DMS153 (cell line): ENCODE data around the gene BPIFB1.

Experiments used
- DNase-seq: peaks from one replicate; lab custom pipeline; 2025; lab: John Stamatoyannopoulos, UW

BPIFB1 gene

DNA sequence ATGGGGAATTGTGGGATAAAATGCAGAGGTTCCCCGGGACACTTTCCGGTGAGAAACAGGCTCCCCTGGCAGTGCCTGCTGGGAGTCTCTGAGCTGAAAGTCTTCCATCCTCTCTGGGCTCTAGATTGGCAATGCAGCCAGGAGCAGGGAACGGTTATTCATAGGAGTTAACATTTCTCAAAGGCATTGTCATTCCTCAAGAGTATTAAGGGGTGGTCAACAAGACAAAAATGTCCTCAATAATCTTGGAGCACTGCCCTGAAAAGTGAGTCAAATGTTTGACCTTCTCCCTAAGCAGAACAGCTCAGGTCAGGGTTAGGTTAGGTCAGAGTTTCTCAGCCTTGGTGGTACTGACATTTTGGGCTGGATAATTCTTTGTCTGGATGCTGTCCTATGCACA is 13.2 kb downstream of the BPIFB1 start:
- DNase-seq: no peak

DNA sequence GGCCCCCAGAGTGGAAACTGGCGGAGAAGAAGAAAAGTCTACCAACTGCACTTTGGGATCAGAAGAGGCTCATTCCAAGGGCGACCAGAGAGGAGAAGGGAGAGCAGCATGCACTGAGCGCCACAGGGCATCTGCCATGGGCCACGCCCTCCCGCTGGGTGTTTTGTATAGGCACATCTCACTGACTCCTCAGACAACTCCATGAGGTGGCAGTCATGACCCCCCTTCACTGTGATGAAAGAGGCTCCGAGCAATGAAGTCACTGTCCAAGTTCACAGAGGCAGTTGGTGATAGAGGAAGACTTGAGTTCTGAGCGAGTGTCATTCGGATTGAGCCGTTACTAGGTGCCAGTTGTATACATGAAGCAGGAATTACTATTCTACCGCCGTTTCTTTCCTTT is 15.4 kb downstream of the BPIFB1 start:
- no peak for DNase-seq

DNA sequence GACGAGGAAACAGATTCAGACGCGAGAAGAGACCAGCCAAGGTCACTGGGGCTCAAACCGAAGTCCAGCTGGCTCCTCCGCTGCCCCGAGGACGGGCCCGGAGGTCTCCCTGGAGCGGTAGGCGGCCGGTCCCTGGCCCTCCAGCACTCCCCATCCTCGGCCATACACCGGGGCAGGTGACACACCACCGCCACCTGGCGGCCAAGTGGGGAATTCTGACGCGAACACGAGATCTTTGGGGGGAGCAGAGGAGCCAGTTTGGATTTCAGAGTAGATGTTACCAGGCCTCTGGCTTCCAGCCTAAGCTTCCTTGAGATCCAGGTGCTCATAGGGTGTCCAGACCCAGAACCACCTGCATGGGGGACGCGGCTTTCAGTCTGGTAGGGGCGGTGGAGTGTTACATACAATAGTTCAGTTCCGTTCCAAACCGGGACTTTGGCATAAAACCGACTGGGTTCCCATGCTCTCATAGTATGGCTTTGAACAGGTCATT is 16.1 kb downstream of the BPIFB1 start:
- DNase-seq: peak; percentile 23

DNA sequence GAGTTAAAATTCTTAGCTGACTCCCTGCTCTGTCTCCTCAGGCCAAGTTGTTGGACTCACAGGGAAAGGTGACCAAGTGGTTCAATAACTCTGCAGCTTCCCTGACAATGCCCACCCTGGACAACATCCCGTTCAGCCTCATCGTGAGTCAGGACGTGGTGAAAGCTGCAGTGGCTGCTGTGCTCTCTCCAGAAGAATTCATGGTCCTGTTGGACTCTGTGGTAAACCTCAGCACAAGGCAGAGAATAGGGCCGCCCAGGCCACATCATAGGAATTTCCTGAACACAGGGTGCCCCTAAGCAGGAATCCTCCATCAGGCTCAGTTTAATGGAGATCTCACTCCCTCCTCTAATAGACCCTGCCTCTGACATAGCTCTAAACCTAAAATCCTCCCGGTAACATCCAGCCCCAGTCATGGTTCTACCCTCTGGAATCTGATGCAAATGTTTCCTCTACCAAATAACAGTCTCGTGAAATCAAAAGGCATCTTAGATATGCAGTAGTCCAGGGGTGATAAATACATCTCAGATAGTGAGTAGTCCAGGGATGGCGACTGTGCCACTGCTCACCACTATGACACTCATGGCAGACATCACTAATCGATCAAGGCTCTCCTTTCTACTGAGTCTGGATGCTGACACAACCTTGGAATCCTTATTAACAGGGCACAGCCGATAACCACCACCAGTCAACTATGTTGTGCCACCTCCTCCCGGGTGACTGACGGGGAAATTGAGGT is 18.3 kb downstream of the BPIFB1 start:
- no peak for DNase-seq

DNA sequence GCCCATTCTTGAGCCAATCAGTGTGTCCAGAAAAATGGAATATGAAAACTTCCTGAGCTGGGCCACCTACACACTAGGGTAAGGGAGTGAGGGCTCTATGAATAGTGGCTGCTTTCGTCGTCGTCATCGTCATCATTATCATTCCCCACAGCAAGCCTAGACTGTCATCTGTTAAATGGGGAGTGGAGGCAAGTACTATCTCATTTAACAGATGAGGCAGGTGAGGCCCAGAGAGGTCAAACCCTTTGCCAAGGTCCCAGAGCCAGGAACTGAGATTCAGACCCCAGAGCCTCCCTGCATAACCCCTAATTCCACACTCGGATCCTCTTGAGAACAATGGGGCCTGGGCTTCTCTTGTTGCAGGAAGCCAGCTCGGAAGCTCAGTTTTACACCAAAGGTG is 20.6 kb downstream of the BPIFB1 start:
- no peak for DNase-seq

DNA sequence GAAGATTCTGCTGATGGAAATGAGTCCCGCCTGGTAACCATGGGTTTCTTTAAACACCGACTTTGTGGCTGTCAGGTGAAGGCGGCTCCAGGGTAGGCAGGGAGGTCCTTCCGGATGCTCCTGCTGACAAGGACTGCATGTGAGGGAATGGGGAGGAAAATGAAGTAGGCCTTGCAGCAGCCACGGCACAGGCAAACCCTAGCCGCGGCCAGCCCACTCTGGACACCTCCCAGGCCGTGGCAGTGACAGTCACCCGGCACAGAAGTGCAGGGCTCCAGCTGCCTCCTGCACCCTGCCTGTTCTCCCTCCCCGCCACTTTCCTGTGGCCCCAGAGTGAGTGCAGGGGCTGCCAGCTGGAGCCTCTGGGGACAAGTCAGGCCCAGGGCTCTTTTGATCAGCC is 21.0 kb downstream of the BPIFB1 start:
- DNase-seq: no peak

DNA sequence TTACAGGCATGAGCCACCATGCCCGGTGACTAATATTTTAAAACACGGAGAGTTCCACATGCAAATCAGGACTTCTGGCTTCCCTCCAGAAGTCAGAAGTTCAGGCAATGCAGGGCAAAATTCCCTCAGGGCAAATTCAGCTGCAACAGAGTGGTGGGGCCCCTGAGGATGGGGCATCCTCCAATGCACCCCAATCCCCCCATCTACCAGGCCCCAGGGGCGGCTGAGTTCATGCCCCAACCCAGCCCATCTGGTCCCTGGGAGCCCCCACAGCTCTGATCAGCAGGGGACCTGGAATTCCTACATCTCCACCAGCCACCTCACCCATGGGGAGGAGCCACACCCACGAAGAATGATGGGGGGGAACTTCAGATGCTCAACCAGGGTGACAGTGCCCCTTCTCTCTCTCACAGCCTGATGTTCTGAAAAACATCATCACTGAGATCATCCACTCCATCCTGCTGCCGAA is 22.6 kb downstream of the BPIFB1 start:
- DNase-seq: no peak

DNA sequence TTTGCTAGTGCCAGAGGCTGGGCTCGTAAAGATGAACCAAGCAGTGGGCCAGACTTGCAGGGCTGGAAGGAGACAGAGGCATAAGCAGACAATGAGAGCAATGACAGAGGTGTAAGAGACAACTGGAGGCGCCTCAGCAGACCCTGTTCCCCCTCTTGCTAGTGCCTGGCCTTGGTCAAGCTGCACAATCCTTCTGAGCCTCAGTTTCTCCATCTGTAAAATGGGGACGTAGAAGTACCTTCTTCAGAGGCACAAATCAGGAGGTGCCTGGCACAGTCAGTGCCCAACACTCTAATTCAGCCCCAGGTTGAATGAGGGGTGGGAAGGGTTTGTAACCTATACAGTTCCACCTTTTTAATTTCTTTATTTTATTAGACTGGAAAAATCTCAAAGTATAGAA is 23.2 kb downstream of the BPIFB1 start:
- DNase-seq: no peak

DNA sequence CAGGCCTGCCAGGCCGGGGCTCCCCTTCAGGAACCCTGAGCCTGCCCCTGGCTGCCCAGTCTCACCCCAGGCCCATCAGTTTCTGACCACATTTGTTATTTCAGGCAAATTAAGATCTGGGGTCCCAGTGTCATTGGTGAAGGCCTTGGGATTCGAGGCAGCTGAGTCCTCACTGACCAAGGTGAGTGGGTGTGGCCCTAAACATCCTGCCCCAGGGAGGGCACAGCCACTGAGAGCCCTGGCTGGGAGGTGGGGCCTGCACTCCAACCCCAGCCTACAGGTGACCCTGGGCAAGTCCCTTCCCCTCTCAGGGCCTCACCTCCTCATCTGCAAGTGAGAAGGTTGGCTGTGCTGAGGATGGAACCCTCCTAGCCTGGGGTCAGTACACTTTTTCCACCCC is 23.8 kb downstream of the BPIFB1 start:
- no peak for DNase-seq

DNA sequence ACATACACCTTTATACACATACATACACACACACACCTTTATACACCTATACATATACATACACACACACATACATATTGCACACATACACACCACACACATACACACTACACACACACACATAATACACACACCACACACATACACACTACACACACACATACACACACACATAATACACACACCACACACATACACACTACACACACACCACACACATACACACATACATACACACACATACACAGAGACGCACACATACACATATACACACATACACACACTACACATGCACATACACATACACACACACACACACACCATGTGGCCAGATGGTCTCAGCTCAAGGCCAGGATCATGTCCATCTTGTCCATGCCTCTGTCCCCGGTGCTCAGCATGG is 25.7 kb downstream of the BPIFB1 start:
- DNase-seq: no peak

DNA sequence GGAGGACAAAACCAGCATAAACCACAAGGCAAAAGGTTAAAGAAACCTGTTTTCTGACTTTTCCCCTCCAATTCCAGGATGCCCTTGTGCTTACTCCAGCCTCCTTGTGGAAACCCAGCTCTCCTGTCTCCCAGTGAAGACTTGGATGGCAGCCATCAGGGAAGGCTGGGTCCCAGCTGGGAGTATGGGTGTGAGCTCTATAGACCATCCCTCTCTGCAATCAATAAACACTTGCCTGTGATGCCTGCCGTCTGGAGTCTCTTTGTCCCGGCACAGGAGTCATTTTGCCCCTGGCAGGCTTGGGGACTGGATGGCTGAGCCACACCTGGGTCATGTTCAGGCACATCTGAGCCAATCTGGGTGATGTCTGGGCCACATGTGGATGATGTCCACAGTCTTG is 26.6 kb downstream of the BPIFB1 start:
- DNase-seq: peak; percentile 13

DNA sequence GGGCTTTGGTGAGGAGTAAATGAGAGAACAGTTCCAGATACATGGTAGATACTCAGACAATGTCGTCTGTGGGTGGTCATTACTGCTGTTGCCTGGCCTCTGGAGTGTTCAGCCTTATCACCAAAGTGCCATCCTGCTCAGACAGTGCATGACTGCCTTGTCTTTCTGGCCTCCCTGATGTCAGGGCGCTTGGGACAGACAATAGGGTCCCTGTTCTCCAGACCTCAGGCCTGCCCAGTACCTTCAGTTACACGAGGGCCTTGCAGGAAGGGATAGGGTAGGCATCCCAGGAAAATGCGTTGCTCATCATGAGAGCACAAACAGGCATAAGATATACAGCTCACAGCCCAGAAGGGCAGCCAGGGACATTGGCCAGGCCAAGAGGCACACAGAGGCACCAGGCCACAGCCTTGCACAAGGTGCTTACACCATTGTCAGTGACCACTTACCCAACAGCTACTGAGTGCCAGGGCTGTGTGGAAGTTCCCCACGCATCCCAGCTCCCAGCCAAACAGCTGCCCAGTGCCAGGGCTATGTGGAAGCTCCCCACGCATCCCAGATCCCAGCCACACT is 27.4 kb downstream of the BPIFB1 start:
- DNase-seq: no peak

DNA sequence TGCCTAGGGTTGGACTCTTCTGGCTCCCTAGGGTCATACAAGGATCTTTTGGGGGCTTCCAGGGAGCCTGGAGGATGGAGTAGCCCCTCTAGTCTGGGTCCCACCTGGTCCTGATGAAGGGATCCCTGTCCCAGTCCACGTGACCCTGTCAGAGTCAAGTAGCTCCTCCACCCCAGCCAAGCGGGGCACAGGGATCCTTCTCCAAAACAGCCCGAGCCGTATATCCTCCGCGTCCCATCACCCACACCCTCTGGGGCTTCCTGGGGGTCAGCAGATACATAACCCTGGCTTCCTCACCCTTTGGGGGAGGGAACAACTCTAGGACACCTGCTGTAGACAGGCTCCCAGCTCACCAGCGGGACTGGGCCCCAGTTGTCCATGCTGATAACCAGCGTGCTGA is 28.0 kb downstream of the BPIFB1 start:
- DNase-seq: no peak

DNA sequence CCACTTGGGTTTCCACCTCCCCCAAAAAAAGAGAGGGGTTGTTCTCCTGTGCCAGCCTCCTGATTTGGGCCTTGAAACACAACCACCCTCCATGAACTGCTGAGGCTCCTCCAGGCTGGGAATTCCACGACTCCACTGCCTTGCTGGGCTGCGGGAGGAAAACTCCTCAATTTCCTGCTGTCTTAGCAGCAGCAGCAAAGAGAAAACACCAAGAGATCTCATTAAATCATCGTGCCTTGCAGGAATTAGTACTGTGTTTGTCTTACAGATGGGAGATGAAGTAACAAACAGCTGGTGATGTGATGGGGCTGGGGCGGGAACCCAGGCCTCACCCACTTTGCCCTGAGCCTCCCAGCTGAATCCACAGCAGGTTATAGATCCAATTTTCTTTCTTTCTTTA is 29.0 kb downstream of the BPIFB1 start:
- DNase-seq: no peak

DNA sequence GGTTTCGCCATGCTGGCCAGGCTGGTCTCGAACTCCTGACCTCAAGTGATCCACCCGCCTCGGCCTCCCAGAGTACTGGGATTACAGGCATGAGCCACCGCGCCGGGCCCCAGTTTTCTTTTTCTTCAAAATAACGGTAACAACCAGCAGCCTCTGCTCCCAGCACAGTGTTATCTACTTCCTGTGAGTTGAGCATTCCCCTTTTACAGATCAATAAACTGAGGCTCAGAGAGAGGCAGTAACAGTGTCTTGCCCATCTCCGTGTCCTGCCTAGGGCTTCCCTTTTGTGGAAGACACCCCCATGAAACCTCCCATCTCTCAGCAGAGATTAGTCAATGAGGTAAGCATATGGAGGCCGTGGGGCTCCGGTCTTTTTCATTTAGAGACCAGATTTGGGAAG is 29.6 kb downstream of the BPIFB1 start:
- no peak for DNase-seq

DNA sequence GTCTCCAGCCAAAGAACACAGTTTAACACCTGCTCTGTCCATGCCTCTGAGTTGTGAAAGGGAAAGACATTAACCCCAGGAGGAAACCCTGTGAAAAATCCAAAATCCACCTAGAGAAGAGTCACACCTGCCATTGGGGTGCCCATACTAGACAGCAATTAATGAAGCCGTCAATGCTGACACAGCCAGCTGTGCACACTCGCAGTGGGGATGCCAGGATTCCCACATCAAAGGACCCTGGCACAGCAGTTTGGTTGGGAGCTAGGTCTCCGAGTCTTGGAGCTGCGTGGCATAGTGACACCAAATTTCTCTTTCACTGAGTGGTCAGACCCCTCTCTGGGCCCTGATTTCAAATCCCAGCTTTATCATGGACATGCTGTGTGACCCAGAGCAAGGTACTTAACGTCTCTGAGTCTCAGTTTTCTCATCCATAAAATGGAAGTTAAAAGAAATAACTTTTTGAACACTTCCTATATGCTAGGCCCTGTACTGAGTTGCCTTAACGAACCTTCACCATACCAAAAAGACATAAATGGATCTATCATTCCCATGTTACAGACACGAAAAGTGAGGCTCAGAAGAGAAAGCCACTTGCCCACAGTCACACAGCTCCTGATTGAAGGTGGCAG is 30.8 kb downstream of the BPIFB1 start:
- no peak for DNase-seq

DNA sequence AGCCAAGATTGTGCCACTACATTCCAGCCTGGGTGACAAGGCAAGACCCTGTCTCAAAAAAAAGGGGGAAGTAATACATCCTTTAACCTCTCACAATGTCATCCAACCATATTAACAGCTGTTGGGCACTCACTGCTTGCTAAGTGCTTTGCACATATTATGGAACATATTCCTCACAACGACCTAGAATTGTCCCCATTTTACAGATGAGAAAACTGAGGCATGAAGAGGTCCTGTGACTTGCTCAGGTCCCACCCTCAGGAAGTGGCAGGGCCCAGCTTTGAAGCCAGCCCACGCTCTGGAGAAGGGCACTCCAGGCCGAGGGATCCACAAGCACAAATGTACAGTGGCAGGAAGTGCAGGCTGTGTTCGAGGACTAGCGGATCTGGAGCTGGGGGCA is 33.3 kb downstream of the BPIFB1 start:
- DNase-seq: no peak

DNA sequence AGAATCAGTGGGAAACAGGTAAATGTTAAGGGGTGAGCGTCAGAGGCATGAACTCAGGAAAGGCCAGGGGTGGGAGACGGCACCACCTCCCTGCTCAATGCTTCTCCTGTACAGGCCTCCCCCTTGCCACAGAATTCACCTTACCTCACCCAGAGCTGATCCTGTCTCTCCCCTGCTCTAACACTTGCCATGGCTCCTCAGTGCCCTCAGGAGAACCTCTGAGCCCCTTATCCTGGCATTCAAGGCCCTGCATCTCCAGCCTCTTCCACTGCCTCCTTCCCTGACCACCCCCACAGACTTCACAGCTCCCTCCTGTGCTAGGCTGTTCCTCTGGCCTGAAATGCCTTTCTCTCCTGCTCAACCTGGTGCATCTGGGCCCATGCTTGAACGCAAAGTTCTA is 33.9 kb downstream of the BPIFB1 start:
- DNase-seq: no peak

DNA sequence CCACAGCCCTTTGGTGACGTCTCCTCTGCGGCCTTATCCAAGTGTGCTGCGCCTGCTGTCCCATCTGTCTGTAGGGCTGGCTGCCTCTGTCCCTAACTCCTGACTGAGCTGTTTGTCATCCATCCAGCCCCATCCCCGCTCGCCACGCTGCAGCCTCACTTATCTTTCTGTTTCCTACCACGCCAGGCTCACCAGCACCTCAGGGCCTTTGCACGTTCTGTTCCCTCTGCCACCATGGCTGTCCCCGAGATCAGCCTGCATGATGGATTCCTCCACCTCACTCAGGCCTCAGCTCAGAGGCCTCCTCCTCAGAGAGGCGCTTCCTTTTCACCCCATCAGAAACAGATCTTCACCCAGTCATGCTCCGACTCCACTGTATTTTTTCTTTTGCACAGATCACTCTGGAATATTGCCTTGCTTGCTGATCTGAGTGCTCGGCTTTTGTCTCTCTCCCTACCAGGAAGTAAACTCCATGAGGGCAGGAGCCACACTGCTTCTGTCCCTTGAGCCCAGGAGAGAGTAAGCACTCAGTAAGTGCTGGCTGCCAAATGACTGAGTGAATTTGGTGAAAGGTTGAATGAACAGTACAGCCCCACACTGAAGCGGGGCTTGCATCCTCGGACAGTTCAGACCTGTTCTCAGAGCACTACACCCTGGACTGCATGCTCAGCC is 34.5 kb downstream of the BPIFB1 start:
- DNase-seq: no peak

DNA sequence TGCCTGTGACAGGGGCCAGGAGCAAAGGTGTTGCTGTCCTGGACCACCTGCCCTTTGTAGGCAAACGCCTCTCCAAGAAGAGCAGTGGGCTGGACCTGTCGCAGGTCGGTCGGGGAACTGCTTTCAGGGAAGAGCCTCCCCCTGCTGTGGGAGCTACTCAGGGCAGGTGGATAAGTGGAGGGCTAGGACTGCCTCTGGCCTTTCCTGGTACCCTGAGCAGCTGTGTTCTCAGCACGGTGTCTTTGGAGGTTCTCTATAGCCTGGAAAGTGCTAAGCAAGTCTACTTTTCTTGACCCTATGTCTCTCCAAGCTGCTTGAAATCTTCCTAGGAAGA is 35.0 kb downstream of the BPIFB1 start:
- no peak for DNase-seq

DNA sequence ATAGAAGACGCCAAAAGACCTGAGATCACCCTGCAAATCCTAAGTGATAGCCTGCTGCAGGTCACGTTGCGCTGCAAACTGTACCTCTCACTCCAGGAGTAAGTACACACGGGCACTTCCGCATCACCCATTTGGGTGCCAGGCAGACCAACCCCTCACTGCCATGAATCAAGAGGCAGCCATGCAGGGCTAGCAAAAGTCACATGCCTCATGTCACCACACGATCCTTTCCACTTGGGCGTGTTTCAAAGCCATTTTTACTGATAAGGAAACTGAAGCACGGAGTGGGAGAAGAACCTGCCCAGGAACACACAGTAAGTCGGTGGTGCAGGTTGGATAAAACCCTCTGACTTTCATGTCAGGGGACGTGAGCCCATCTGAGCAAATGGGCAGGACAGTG is 37.0 kb downstream of the BPIFB1 start:
- DNase-seq: no peak

DNA sequence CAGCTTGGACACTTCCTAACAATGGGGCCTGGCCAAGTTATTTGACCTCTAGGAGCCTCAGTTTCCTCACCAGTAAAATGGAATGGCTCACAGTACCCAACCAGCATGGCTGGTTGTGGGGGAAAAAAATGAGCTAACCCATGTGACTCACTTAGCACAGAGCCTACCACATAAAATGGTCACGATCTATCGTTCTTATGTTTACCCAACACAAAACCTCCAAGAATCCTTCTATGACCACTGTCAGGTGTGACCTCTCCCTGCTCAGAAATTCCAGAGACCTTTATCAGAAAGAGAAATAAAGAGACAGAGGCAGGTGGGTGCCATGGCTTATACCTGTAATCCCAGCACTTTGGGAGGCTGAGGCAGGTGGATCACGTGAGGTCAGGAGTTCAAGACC is 39.4 kb downstream of the BPIFB1 start:
- DNase-seq: no peak

DNA sequence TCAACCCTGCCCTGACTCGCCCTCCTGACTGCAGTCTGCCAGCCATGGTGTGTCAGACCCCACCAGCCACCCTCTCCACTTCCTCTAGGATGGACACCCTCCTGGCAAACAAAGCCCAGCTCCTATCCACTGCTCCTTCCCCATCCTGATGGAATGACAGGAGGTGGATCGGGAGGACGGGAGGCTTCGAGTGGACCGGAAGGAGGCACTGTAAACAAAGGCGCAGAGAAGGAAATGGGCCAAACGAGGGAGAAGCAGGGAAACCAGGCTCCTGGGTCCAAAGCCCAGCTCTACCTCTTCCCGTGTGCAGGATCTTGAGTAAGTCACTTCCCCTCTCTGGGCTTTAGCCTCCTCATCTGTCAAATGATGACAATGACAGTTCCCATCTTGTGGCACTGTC is 40.2 kb downstream of the BPIFB1 start:
- DNase-seq: no peak
